SK-N-MC (cell line): ENCODE results near the gene TMEM167B.

Experiments used
- DNase-seq: peaks from one replicate; pipeline ENCODE4 v3.0.0-alpha.2; 2011; ENCODE audit warnings: low read depth, low spot score
- H3K27ac ChIP-seq: fragments of 200-600 bp; sonication (generic); 2 replicates; pipeline ENCODE4 v1.5.1; 2016; ENCODE audit warnings: mixed run types
- H3K36me3 ChIP-seq: fragments of 200-600 bp; sonication (generic); 2 replicates; pipeline ENCODE4 v1.6.1; 2017; ENCODE audit warnings: antibody characterized with exemption, low read length, mixed read lengths; ENCODE audit not compliant: insufficient read depth
- H3K4me3 ChIP-seq: fragments of 200-600 bp; sonication (generic); 2 replicates; pipeline ENCODE4 v1.5.1; 2016
- H3K9ac ChIP-seq: fragments of 200-600 bp; sonication (generic); 2 replicates; pipeline ENCODE4 v1.8.0; 2017; ENCODE audit warnings: mixed run types, mixed read lengths; ENCODE audit not compliant: insufficient read length
- H3K9me3 ChIP-seq: fragments of 200-600 bp; sonication (generic); 2 replicates; pipeline ENCODE4 v1.6.1; 2017; ENCODE audit warnings: low read depth, mild to moderate bottlenecking, antibody characterized with exemption, low read length, moderate library complexity, mixed read lengths
- EZH2 ChIP-seq: fragments of 200-600 bp; sonication (generic); IDR thresholded peaks from one replicate; pipeline ENCODE4 v1.6.1; 2017; ENCODE audit warnings: antibody characterized with exemption
- FOXP2 ChIP-seq: optimal IDR thresholded peaks from 2 replicates; pipeline ENCODE3; 2011; ENCODE audit warnings: mild to moderate bottlenecking, moderate library complexity; ENCODE audit not compliant: insufficient read depth; ENCODE audit errors: extremely low read length, control extremely low read depth
- POLR2AphosphoS5 ChIP-seq: IDR thresholded peaks from 2 replicates; pipeline ENCODE4 v1.6.1; 2012; ENCODE audit warnings: mild to moderate bottlenecking, low read depth, low read length, borderline replicate concordance

The TMEM167B gene

GRCh38 chr1:109075531-109076490 is 14.8 kb upstream of the TMEM167B start, which contains the start of gene TAF13:
TAF13 (minus strand) TSS chr1:109076003; CDS start chr1:109075947, 56 bp downstream.
- no peaks in the 10 kb centered on the region for H3K9me3 ChIP-seq
- no peak for DNase-seq
- H3K4me3 ChIP-seq: peak within 1 kb of the TSS; percentile 93
- TF ChIP-seq POLR2AphosphoS5: peak; percentile 97
- TF ChIP-seq FOXP2: no peak
- H3K9ac ChIP-seq: peak within 1 kb of the TSS; percentile 94
- no peaks in the 10 kb centered on the region; the same call in 1 of the 2 replicates for H3K36me3 ChIP-seq
- peak within 1 kb of the TSS; percentile 96 for H3K27ac ChIP-seq

GRCh38 chr1:109078317-109078716 is 12.2 kb upstream of the TMEM167B start:
- H3K27ac ChIP-seq: no peak overlapping the region
- H3K9me3 ChIP-seq: no peaks in the 10 kb centered on the region
- no peaks in the 10 kb centered on the region for H3K36me3 ChIP-seq
- no peak for DNase-seq
- H3K4me3 ChIP-seq: no peak overlapping the region
- TF ChIP-seq POLR2AphosphoS5 (no peak), FOXP2 (no peak), EZH2 (no peak)
- no peak overlapping the region for H3K9ac ChIP-seq

GRCh38 chr1:109079240-109079622 is 11.3 kb upstream of the TMEM167B start:
- Histone ChIP-seq H3K27ac (no peak overlapping the region), H3K9me3 (no peaks in the 10 kb centered on the region), H3K4me3 (no peak overlapping the region), H3K9ac (no peak overlapping the region), H3K36me3 (no peaks in the 10 kb centered on the region)
- TF ChIP-seq EZH2 (no peak), FOXP2 (no peak), POLR2AphosphoS5 (no peak)
- no peak for DNase-seq

DNA sequence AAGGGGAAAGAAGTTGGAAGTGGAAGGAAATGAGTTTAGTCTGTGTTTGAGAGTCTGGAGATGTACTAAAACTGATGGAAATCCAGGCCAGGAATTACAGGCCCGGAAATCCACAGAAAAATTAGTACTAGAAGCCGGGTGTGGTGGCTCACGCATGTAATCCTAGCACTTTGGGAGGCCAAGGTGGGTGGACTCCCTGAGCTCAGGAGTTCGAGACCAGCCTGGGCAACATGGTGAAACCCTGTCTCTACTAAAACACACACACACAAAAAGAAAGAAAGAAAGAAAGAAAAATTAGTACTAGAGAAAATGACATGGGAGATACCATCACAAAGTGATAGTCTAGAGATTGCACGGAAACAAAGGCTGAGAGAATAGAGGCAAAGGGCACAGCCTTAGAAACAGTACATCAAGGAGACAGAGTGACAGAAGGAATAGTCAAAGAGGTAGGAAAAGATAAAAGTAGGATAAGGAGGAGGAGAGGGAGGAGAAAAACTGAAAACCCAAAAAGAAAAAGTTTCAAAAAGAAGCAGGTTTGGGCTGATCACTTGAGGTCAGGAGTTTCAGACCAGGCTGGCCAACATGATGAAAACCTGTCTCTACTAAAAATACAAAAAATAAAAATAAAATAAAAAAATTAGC is 10.0 kb upstream of the TMEM167B start:
- Histone ChIP-seq H3K9ac (peak overlapping the region; percentile 41), H3K36me3 (no peaks in the 10 kb centered on the region), H3K27ac (peak overlapping the region; percentile 83), H3K4me3 (no peak overlapping the region), H3K9me3 (no peaks in the 10 kb centered on the region)
- DNase-seq: no peak
- TF ChIP-seq EZH2 (no peak), FOXP2 (no peak), POLR2AphosphoS5 (no peak)

DNA sequence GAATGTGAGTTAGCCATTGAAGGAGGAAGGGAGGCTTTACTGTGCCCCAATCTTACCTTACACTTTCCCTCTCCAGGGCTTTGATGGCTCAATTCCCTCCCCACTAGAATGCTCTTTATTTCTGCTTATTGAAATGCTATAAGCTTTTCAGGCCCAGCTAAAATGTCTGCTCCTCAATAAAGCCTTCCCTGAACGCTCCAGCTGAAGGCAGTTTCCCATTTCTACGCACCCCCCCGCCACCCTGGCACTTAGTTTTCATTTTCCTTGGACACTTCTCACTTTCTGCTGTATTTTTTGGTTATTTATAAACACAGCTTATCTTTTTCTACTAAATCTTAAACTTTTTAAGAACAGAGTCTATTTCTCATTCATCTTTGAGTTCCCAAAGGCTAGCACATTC is 7.1 kb upstream of the TMEM167B start:
- H3K4me3 ChIP-seq: no peak overlapping the region
- no peak for TF ChIP-seq FOXP2
- no peak for TF ChIP-seq POLR2AphosphoS5
- H3K27ac ChIP-seq: peak overlapping the region; percentile 5; the same call in 1 of the 2 replicates
- H3K9ac ChIP-seq: no peak overlapping the region
- H3K9me3 ChIP-seq: no peaks in the 10 kb centered on the region
- H3K36me3 ChIP-seq: no peaks in the 10 kb centered on the region
- no peak for DNase-seq

DNA sequence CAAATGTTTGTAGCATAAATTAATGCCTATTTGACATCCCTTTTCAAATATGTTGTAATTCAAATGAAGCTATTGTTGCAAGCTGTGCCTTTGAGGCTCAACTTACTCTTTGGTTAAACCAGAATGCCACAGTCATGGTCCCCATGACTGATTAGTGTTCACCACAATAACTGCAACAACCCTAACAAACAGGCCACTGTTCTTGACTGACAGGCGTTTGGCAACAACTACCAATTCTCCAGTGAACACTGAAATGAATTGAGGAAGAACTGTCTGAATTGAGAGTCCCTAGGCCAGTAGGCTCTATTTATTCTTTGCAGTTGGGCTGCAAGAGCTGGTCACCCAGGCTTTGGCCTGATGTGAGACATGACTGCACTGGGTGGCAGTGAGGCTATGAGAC is 6.6 kb upstream of the TMEM167B start:
- peak overlapping the region; percentile 5; the same call in 1 of the 2 replicates for H3K27ac ChIP-seq

GRCh38 chr1:109084563-109085517 is 5.7 kb upstream of the TMEM167B start:
- TF ChIP-seq EZH2 (no peak), FOXP2 (no peak), POLR2AphosphoS5 (no peak)
- no peaks in the 10 kb centered on the region for H3K9me3 ChIP-seq
- no peaks in the 10 kb centered on the region for H3K36me3 ChIP-seq

More for the DNA sequence above, 6.6 kb upstream of the TMEM167B start:
- Histone ChIP-seq H3K4me3 (no peak overlapping the region), H3K9ac (no peak overlapping the region), H3K36me3 (no peaks in the 10 kb centered on the region), H3K9me3 (no peaks in the 10 kb centered on the region)
- no peak for DNase-seq
- no peak for TF ChIP-seq FOXP2
- TF ChIP-seq POLR2AphosphoS5: no peak
- TF ChIP-seq EZH2: no peak

More at GRCh38 chr1:109084563-109085517, 5.7 kb upstream of the TMEM167B start:
- Histone ChIP-seq H3K9ac (no peak overlapping the region), H3K27ac (no peak overlapping the region), H3K4me3 (no peak overlapping the region)
- DNase-seq: no peak
